K562 (cell line): ENCODE results near the gene SCN4A. TPM values are rescaled to one million over a fixed set of nuclear protein-coding genes. Genes with fewer than 3 reads are reported as not detected.
A peak's percentile ranks its signal among the peaks of the same experiment; 100 is the strongest.

ENCODE experiments used
- CEBPB ChIP-seq: fragments of 450-650 bp; IDR thresholded peaks from 2 replicates; pipeline ENCODE4 v1.6.1; 2016; ENCODE audit warnings: missing genetic modification characterization, missing compliant biosample characterization
- FOXA1 ChIP-seq: fragments of 450-650 bp; IDR thresholded peaks from 2 replicates; pipeline ENCODE4 v1.6.1; 2016; ENCODE audit warnings: mild to moderate bottlenecking, borderline replicate concordance
- IFI16 ChIP-seq: fragments of 250-450 bp; sonication (Bioruptor Pico); IDR thresholded peaks from 2 replicates; pipeline ENCODE4 v2.1.2; 2022; ENCODE audit warnings: mild to moderate bottlenecking, inconsistent platforms
- MLLT1 ChIP-seq, 2 experiments: fragments of 450-650 bp; IDR thresholded peaks; 2 replicates each; pipeline ENCODE4 v1.6.1; 2016
- MTA2 ChIP-seq: fragments of 450-650 bp; IDR thresholded peaks from 2 replicates; pipeline ENCODE4 v1.6.1; 2016; ENCODE audit warnings: low read depth
- OTX1 ChIP-seq: fragments of 450-650 bp; formaldehyde crosslinking; IDR thresholded peaks from 2 replicates; pipeline ENCODE4 v1.4.0; 2022; ENCODE audit warnings: mild to moderate bottlenecking
- PHB ChIP-seq: fragments of 250-450 bp; sonication (Bioruptor Pico); IDR thresholded peaks from 2 replicates; pipeline ENCODE4 v1.5.0; 2021
- PPARD ChIP-seq: fragments of 250-450 bp; sonication (Bioruptor Pico); IDR thresholded peaks from 2 replicates; pipeline ENCODE4 v1.8.0; 2022; ENCODE audit warnings: inconsistent platforms, mild to moderate bottlenecking, moderate library complexity
- SMC3 ChIP-seq: conservative IDR thresholded peaks from 2 replicates; pipeline ENCODE4 v1.6.1; 2011; ENCODE audit warnings: low read depth, low read length, improper control_type of control experiment; ENCODE audit not compliant: insufficient read depth
- SRSF3 ChIP-seq: fragments of 200-400 bp; formaldehyde crosslinking; IDR thresholded peaks from 2 replicates; pipeline ENCODE4 v1.6.1; 2016; ENCODE audit warnings: mild to moderate bottlenecking, low read length, moderate library complexity; ENCODE audit not compliant: insufficient read depth
- TFAM ChIP-seq: fragments of 250-450 bp; sonication (Bioruptor Pico); conservative IDR thresholded peaks from 2 replicates; pipeline ENCODE4 v1.5.0; 2021; ENCODE audit warnings: mild to moderate bottlenecking, moderate library complexity
- ZBTB11 ChIP-seq, 3 experiments: fragments of 200-800 bp in 1 of 3; fragments of 250-450 bp in 1 of 3; fragments of 450-650 bp in 1 of 3; sonication (Bioruptor Pico) in 1 of 3; sonication (Bioruptor generic) in 1 of 3; formaldehyde crosslinking in 1 of 3; IDR thresholded peaks; 2 replicates each; pipeline versions ENCODE4 v1.6.1 to v1.8.0; 2016 to 2022; ENCODE audit warnings: mild to moderate bottlenecking in 2 of 3, missing genetic modification characterization in 2 of 3, missing compliant biosample characterization in 1 of 3, moderate library complexity in 1 of 3
- ZBTB17 ChIP-seq: fragments of 450-650 bp; formaldehyde crosslinking; IDR thresholded peaks from 2 replicates; pipeline ENCODE4 v1.4.0; 2020; ENCODE audit warnings: mild to moderate bottlenecking
- ZKSCAN1 ChIP-seq: fragments of 150-350 bp; IDR thresholded peaks from 2 replicates; pipeline ENCODE4 v1.6.1; 2016; ENCODE audit warnings: low read depth, low read length
- ZKSCAN3 ChIP-seq: fragments of 250-450 bp; sonication (Bioruptor Pico); IDR thresholded peaks from 2 replicates; pipeline ENCODE4 v1.4.0; 2020
- ZNF561 ChIP-seq: fragments of 450-650 bp; formaldehyde crosslinking; conservative IDR thresholded peaks from 2 replicates; pipeline ENCODE4 v1.4.0; 2020; ENCODE audit warnings: mild to moderate bottlenecking, moderate library complexity
- polyA plus RNA-seq, 8 experiments: library from polyadenylated mRNA; depleted of rRNA in 4 of 8; stranded (reverse) in 5 of 8; unstranded in 3 of 8; fragments of >200 nt; fragmentation: Nextera tagmentation in 2 of 8; fragmentation: Illumina TruSeq in 1 of 8; extraction: Ambion mirVana in 2 of 8; extraction: Trizol in 1 of 8; gene quantifications; 2 replicates each; pipeline versions ENCODE4 v1.2.1 to v1.2.3, GENCODE V29; 2011 to 2014; ENCODE audit warnings: inconsistent platforms in 1 of 8, missing spikeins in 1 of 8
- total RNA-seq, 7 experiments: library from RNA; depleted of rRNA in 6 of 7; stranded (reverse); fragments of >200 nt in 6 of 7; fragmentation: Illumina TruSeq in 2 of 7; extraction: Trizol in 2 of 7; gene quantifications; 2 replicates each; pipeline versions ENCODE4 v1.2.1 to v1.2.3, GENCODE V29; 2011 to 2021; ENCODE audit warnings: low replicate concordance in 1 of 7
- TF ChIP-seq, protein P1 (sequence below): fragments of 250-450 bp; sonication (Bioruptor Pico); IDR thresholded peaks from 2 replicates; pipeline ENCODE4 v1.5.0; 2020; ENCODE audit warnings: mild to moderate bottlenecking, borderline replicate concordance
- TF ChIP-seq, protein P2 (sequence below), 2 experiments: fragments of 450-650 bp in 1 of 2; sonication (generic) in 1 of 2; formaldehyde crosslinking in 1 of 2; IDR thresholded peaks in 1 of 2; conservative IDR thresholded peaks in 1 of 2; 2 replicates each; pipeline versions ENCODE4 v1.6.1 to v1.8.1; 2016 to 2023; ENCODE audit warnings: mild to moderate bottlenecking in 2 of 2, moderate library complexity in 2 of 2, inconsistent platforms in 1 of 2, missing genetic modification reagents in 1 of 2

Gene SCN4A
- total and polyA plus RNA-seq, 9 of the 15 experiments (the other 6 are each of a cell fraction or from before 2014, with no cell fraction given) = 0.29 to 2.6 (median 1.4) TPM

DNA sequence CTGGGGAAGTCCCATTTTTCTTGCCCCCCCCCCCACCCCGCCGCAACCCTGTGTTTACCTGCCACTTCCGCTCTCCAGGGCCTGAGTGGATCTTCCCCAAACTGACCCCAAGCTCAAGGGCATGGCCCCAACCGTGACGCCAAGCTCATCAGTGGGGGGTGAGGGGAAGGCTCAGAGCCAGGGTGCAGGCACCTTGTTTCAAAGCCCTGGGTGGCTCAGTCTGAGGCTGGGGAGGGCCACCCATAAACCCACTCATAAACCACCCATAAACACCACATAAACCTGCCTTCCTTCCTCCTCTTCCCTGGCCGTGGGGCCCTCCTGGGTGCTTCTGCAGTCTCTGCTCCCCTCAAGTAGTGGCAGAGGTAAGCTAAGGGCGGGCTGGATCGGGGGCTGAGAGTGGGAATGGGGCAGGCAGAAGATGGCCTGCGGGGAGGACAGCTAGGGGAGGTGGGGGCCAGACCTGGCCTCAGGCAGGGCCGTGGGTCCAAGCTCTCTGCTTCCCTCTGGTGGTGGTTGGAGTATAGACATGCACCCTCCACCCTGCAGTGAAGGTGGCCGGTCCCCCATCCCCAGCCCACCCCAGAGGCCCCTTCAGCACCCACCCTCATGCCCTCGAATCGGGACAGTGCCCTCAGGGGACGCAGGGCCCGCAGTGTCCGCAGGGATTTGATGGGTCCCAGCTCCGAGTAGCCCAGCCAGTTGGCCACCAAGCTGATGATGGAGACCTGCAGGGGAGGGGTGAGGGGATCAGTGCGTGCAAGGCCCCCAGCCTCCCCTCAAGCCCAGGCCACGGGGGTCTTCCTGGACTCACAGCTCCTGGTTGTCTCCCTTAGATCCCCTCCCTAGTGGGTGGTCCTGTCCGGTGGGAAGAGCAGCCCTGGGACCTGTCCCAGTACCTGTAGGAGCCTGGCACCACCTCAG is 26.0 kb downstream of the SCN4A start (continued):
- TF ChIP-seq, protein P1, sequence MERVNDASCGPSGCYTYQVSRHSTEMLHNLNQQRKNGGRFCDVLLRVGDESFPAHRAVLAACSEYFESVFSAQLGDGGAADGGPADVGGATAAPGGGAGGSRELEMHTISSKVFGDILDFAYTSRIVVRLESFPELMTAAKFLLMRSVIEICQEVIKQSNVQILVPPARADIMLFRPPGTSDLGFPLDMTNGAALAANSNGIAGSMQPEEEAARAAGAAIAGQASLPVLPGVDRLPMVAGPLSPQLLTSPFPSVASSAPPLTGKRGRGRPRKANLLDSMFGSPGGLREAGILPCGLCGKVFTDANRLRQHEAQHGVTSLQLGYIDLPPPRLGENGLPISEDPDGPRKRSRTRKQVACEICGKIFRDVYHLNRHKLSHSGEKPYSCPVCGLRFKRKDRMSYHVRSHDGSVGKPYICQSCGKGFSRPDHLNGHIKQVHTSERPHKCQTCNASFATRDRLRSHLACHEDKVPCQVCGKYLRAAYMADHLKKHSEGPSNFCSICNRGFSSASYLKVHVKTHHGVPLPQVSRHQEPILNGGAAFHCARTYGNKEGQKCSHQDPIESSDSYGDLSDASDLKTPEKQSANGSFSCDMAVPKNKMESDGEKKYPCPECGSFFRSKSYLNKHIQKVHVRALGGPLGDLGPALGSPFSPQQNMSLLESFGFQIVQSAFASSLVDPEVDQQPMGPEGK = no peak
- TF ChIP-seq, protein P2, sequence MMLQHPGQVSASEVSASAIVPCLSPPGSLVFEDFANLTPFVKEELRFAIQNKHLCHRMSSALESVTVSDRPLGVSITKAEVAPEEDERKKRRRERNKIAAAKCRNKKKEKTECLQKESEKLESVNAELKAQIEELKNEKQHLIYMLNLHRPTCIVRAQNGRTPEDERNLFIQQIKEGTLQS (IDR thresholded peaks at IDR 0.05) = peak; percentile 29; the same call in 1 of the 2 replicates
- TF ChIP-seq, protein P2 (CRISPR knock-in tag; conservative IDR thresholded peaks at IDR 0.05) = no peak
- TF ChIP-seq FOXA1 (no peak), ZBTB11 (CRISPR knock-in tag; IDR thresholded peaks at IDR 0.05) (peak in 1 of 3 experiments; percentile 16; a peak in 1 of 6 replicates), ZBTB17 (CRISPR knock-in tag) (no peak), TFAM (no peak), ZKSCAN1 (no peak), ZKSCAN3 (no peak), PPARD (no peak), CEBPB (no peak), ZNF561 (CRISPR knock-in tag) (no peak), PHB (no peak), SRSF3 (no peak), SMC3 (peak; percentile 55; the same call in 1 of the 2 replicates), OTX1 (CRISPR knock-in tag) (no peak), MTA2 (no peak), IFI16 (no peak), MLLT1 (IDR thresholded peaks at IDR 0.05) (no peak)
